Bronchus fibroblast of lung (primary cell): Measurements from ENCODE around the gene KRTAP4-4. TPM values are rescaled to one million over a fixed set of nuclear protein-coding genes. Genes with fewer than 3 reads are reported as not detected.

Source experiments
- total RNA-seq: library from RNA; depleted of rRNA; stranded (reverse); fragments of >200 nt; gene quantifications from 2 replicates; pipeline ENCODE4 v1.2.3, GENCODE V29; 2015

The KRTAP4-4 gene
- not detected in 2 replicates for total RNA-seq

DNA sequence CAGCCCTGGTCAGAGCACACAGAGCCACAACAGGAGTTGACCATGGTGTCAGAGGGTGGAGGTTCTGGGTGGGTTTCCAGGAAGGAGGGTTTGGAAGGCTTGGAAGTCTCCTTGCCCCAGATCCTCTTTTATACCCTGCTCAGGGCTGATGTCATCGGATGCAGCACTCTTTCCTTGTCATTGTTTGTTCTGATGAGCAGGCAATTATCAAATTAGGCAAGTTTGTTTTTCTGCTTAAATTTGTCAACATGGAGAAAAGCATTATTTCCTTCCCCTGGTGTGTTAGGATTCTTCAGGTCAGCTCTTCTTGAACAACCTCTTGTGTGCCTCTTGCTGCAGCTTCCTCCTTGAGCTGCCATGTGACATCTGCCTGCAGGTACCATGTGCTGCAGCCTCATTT is at the start of gene KRTAP4-4:
Gene KRTAP4-4, minus strand, starts transcription at position 101 of the 400 bp plus-strand sequence. Its CDS starts 57 bp downstream, at position 44.

DNA sequence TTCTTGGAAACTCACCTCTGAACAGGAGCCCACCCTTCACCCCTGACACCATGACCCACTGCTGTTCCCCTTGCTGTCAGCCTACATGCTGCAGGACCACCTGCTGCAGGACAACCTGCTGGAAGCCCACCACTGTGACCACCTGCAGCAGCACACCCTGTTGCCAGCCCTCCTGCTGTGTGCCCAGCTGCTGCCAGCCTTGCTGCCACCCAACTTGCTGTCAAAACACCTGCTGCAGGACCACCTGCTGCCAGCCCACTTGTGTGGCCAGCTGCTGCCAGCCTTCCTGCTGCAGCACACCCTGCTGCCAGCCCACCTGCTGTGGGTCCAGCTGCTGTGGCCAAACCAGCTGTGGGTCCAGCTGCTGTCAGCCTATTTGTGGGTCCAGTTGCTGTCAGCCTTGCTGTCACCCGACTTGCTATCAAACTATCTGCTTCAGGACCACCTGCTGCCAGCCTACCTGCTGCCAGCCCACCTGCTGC is 29.3 kb upstream of the KRTAP4-4 start, which contains the start of gene KRTAP9-1:
Gene KRTAP9-1, plus strand, starts transcription at position 51 of the 482 bp plus-strand sequence. Its CDS starts 0 bp downstream, at position 51.

DNA sequence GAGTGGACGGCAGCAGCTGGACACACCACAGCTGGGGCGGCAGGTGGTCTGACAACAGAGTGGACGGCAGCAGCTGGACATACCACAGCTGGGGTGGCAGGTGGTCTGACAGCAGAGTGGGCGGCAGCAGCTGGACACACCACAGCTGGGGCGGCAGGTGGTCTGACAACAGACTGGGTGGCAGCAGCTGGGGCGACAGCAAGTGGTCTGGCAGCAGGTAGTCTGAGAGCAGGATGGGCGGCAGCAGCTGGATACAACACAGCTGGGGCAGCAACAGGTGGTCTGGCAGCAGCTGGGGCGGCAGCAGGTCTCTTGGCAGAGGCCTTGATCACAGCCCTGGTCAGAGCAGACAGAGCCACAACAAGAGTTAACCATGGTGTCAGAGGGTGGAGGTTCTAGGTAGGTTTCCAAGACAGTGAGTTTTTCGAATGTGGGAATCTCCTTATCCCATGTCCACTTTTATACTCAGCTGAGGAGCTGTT is 24.0 kb upstream of the KRTAP4-4 start, which contains the start of gene KRTAP4-1:
Gene KRTAP4-1, minus strand, starts transcription at position 432 of the 482 bp plus-strand sequence. Its CDS starts 57 bp downstream, at position 375.

DNA sequence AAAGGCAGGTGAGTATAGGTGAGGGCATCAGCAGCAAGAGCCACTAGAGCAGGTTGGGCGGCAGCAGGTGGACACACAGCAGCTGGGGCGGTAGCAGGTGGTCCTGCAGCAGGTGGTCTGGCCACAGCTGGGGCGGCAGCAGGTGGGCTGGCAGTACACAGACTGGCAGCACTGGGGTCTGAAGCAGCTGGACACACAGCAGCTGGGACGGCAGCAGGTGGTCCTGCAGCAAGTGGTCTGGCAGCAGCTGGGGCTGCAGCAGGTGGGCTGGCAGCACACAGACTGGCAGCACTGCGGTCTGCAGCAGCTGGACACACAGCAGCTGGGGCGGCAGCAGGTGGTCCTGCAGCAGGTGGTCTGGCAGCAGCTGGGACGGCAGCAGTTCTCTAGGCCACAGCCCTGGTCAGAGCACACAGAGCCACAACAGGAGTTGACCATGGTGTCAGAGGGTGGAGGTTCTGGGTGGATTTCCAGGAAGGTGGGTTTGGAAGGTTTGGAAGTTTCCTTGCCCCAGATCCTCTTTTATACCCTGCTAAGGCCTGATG is 17.3 kb upstream of the KRTAP4-4 start, which contains the start of gene KRTAP4-2:
Gene KRTAP4-2, minus strand, starts transcription at position 495 of the 545 bp plus-strand sequence. Its CDS starts 57 bp downstream, at position 438.

DNA sequence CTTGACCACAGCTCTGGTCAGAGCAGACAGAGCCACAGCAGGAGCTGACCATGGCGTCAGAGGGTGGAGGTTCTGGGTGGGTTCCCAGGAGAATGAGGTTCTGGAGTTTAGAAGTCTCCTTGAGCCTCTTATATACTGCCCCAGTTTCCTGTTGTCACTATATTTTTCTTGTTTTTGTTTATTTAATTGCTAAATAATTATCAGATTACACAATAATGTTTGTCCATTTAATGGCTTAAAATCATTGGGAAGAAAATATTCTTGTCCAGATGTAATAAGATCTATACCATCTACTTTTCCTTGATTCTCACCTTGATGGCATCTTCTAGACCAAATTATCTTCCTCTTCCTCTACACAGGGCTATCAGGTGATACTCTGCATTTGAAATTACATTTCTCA is 7.6 kb upstream of the KRTAP4-4 start, which contains the start of gene KRTAP4-3:
Gene KRTAP4-3, minus strand, starts transcription at position 101 of the 400 bp plus-strand sequence. Its CDS starts 49 bp downstream, at position 52.

DNA sequence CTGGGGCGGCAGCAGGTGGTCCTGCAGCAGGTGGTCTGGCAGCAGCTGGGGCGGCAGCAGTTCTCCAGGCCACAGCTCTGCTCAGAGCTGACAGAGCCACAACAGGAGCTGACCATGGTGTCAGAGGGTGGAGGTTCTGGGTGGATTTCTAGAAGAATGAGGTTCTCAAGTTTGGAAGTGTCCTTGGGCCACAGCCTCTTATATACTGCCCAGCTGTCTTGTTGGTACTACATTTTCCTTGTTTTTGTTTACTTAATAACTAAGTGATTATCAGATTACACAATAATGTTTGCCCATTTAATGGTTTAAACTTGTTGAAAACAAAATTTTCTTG is 10.9 kb downstream of the KRTAP4-4 start, which contains the start of gene KRTAP4-5:
Gene KRTAP4-5, minus strand, starts transcription at position 174 of the 334 bp plus-strand sequence. Its CDS starts 58 bp downstream, at position 116.

DNA sequence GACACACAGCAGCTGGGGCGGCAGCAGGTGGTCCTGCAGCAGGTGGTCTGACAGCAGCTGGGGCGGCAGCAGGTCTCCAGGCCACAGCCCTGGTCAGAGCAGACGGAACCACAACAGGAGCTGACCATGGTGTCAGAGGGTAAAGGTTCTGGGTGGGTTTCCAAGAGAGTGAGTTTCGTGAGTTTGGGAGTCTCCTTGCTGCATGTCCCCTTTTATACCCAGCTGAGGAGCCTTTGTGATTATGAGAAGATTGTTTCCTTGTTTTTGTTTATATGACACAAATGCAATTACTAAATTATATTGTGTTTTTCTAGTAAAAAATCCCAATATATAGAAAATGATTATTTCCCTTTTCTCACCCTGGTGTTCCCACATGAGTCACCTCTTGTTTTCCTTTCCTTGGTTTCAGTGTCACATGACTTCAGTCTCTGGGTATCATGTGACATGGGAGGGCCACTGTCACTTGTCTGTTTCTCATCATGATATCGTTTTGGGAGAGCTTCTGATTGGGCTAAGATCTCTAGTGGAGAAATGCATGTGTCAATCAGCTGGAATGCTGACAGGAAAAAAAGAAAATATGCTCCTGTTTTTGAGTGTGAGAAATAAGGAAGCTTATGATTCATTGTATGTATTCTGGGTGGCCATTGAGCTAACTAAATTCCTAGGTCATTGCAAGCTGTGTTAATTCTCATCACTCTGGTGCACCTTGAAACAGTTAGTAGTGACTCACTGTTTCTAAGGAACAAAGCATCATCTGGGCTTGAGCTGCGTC is 20.0 kb downstream of the KRTAP4-4 start, which contains the start of gene KRTAP4-6:
Gene KRTAP4-6, minus strand, starts transcription at position 185 of the 772 bp plus-strand sequence. Its CDS starts 57 bp downstream, at position 128.

DNA sequence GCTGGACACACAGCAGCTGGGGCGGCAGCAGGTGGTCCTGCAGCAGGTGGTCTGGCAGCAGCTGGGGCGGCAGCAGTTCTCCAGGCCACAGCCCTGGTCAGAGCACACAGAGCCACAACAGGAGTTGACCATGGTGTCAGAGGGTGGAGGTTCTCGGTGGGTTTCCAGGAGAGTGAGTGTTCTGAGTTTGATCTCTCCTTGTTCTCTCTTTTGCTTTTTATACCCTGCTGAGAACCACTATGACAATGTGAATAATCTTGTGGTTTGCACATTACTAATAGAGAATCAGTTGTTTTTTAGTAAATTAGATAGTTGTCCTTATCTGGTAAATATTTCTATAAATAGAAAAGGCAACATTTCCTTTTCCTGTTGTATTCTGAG is 36.6 kb downstream of the KRTAP4-4 start, which contains the start of gene KRTAP4-12:
Gene KRTAP4-12, minus strand, starts transcription at position 192 of the 381 bp plus-strand sequence. Its CDS starts 60 bp downstream, at position 132.

DNA sequence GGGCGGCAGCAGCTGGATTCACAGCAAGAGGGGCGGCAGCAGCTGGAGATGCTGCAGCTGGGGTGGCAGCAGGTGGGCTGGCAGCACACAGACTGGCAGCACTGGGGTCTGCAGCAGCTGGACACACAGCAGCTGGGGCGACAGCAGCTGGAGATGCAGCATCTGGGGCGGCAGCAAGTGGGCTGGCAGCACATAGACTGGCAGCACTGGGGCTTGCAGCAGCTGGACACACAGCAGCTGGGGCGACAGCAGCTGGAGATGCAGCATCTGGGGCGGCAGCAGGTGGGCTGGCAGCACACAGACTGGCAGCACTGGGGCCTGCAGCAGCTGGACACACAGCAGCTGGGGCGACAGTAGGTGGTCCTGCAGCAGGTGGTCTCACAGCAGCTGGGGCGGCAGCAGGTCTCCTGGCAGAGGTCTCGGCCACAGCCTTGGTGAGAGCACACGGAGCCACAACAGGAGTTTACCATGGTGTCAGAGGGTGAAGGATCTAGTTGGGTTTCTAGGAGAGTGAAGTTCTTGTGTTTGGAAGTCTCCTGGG is 42.6 kb downstream of the KRTAP4-4 start, which contains the start of gene KRTAP4-11:
Gene KRTAP4-11, minus strand, starts transcription at position 528 of the 541 bp plus-strand sequence. Its CDS starts 58 bp downstream, at position 470.

Other genes with a start within 250 kb of the KRTAP4-4 start
- under 0.01 TPM in 1 of 2 replicates, not detected in the other for gene KRT23, start 223.1 kb downstream of the KRTAP4-4 start, total RNA-seq
- not detected in 2 replicates for gene KRT39, start 193.8 kb downstream of the KRTAP4-4 start, total RNA-seq
- gene KRT40, start 176.4 kb downstream of the KRTAP4-4 start, total RNA-seq = not detected in 2 replicates
- gene KRTAP3-3, start 166.6 kb downstream of the KRTAP4-4 start, total RNA-seq = not detected in 2 replicates
- not detected in 2 replicates for gene KRTAP3-2, start 160.8 kb downstream of the KRTAP4-4 start, total RNA-seq
- not detected in 2 replicates for gene KRTAP3-1, start 151.6 kb downstream of the KRTAP4-4 start, total RNA-seq
- 0.50 and 0.59 TPM in 2 replicates for gene KRTAP1-5, start 133.5 kb downstream of the KRTAP4-4 start, total RNA-seq
- gene KRTAP1-4, start 130.6 kb downstream of the KRTAP4-4 start, total RNA-seq = not detected in 2 replicates
- not detected in 2 replicates for gene KRTAP1-3, start 125.9 kb downstream of the KRTAP4-4 start, total RNA-seq
- not detected in 2 replicates for gene KRTAP1-1, start 119.3 kb downstream of the KRTAP4-4 start, total RNA-seq
- gene KRTAP2-1, start 113.4 kb downstream of the KRTAP4-4 start, total RNA-seq = not detected in 2 replicates
- not detected in 2 replicates for gene KRTAP2-2, start 105.5 kb downstream of the KRTAP4-4 start, total RNA-seq
- gene KRTAP2-3, start 100.6 kb downstream of the KRTAP4-4 start, total RNA-seq = not detected in 2 replicates
- gene KRTAP2-4, start 94.9 kb downstream of the KRTAP4-4 start, total RNA-seq = not detected in 2 replicates
- not detected in 2 replicates for gene KRTAP4-7, start 76.6 kb downstream of the KRTAP4-4 start, total RNA-seq
- gene KRTAP4-8, start 62.6 kb downstream of the KRTAP4-4 start, total RNA-seq = not detected in 2 replicates
- not detected in 2 replicates for gene KRTAP4-16, start 58.5 kb downstream of the KRTAP4-4 start, total RNA-seq
- not detected in 2 replicates for gene KRTAP4-9, start 55.4 kb downstream of the KRTAP4-4 start, total RNA-seq
- gene KRTAP4-11, start 42.4 kb downstream of the KRTAP4-4 start, total RNA-seq = not detected in 2 replicates
- not detected in 2 replicates for gene KRTAP4-12, start 36.6 kb downstream of the KRTAP4-4 start, total RNA-seq
- gene KRTAP4-6, start 20.2 kb downstream of the KRTAP4-4 start, total RNA-seq = not detected in 2 replicates
- not detected in 2 replicates for gene KRTAP4-5, start 10.9 kb downstream of the KRTAP4-4 start, total RNA-seq
- gene KRTAP4-3, start 7.5 kb upstream of the KRTAP4-4 start, total RNA-seq = not detected in 2 replicates
- gene KRTAP4-2, start 17.5 kb upstream of the KRTAP4-4 start, total RNA-seq = not detected in 2 replicates
- not detected in 2 replicates for gene KRTAP4-1, start 24.2 kb upstream of the KRTAP4-4 start, total RNA-seq
- gene KRTAP9-1, start 29.1 kb upstream of the KRTAP4-4 start, total RNA-seq = not detected in 2 replicates
- gene KRTAP9-2, start 65.9 kb upstream of the KRTAP4-4 start, total RNA-seq = not detected in 2 replicates
- not detected in 2 replicates for gene KRTAP9-3, start 71.7 kb upstream of the KRTAP4-4 start, total RNA-seq
- not detected in 2 replicates for gene KRTAP9-8, start 77.3 kb upstream of the KRTAP4-4 start, total RNA-seq
- not detected in 2 replicates for gene KRTAP9-4, start 88.9 kb upstream of the KRTAP4-4 start, total RNA-seq
- not detected in 2 replicates for gene KRTAP9-9, start 94.6 kb upstream of the KRTAP4-4 start, total RNA-seq
- gene KRTAP9-6, start 104.6 kb upstream of the KRTAP4-4 start, total RNA-seq = not detected in 2 replicates
- gene KRTAP9-7, start 115.0 kb upstream of the KRTAP4-4 start, total RNA-seq = not detected in 2 replicates
- not detected in 2 replicates for gene KRTAP29-1, start 142.1 kb upstream of the KRTAP4-4 start, total RNA-seq
- gene KRTAP16-1, start 148.6 kb upstream of the KRTAP4-4 start, total RNA-seq = not detected in 2 replicates
- not detected in 2 replicates for gene KRTAP17-1, start 155.0 kb upstream of the KRTAP4-4 start, total RNA-seq
- not detected in 2 replicates for gene KRT33A, start 190.1 kb upstream of the KRTAP4-4 start, total RNA-seq
- not detected in 2 replicates for gene KRT33B, start 209.1 kb upstream of the KRTAP4-4 start, total RNA-seq
- gene KRT34, start 221.6 kb upstream of the KRTAP4-4 start, total RNA-seq = 0.89 and 1.0 TPM in 2 replicates
- not detected in 2 replicates for gene KRT31, start 236.9 kb upstream of the KRTAP4-4 start, total RNA-seq